B cell (primary cell): ENCODE results near the gene TRABD. TPM values are rescaled to one million over a fixed set of nuclear protein-coding genes. Genes with fewer than 3 reads are reported as not detected.

Source experiments
- ATAC-seq: fragments of 200-7000 bp; cut with Tn5 transposase; one replicate; pipeline ENCODE4 v1.10.0; 2021; ENCODE audit warnings: low read depth, mild to moderate bottlenecking, moderate number of reproducible peaks, moderate library complexity
- CTCF ChIA-PET: fragments of 350-600 bp; sonication (Branson Sonifier 250); formaldehyde crosslinking; loops from one replicate; lab custom pipeline; 2021; ENCODE audit warnings: antibody characterized with exemption, inconsistent platforms; lab: Charles Lee
- POLR2A ChIA-PET: fragments of 350-600 bp; sonication (Branson Sonifier 250); formaldehyde crosslinking; loops from one replicate; lab custom pipeline; 2021; ENCODE audit warnings: antibody characterized with exemption; lab: Charles Lee
- DNase-seq: peaks from one replicate; pipeline ENCODE4 v3.0.0; 2013
- H2AFZ ChIP-seq: 2 replicates; pipeline ENCODE4 v1.6.1; 2012; ENCODE audit warnings: mild to moderate bottlenecking, low read depth, low read length; ENCODE audit not compliant: insufficient read depth, poor library complexity, severe bottlenecking
- H3K27ac ChIP-seq, 2 donors: 1 replicate in 1 of 2; 2 replicates in 1 of 2; pipeline ENCODE4 v1.5.1; 2012 to 2013; ENCODE audit warnings: low read length in 2 of 2, mild to moderate bottlenecking in 2 of 2, moderate library complexity in 1 of 2
- H3K27me3 ChIP-seq, 4 experiments: fragments of 200-600 bp in 1 of 4; sonication (generic) in 1 of 4; replicated peaks in 1 of 4; 1 replicate in 2 of 4; 2 replicates in 2 of 4; pipeline versions ENCODE4 v1.6.1 to v1.7.0; 2013 to 2016; ENCODE audit warnings: low read length in 3 of 4, mild to moderate bottlenecking in 2 of 4, mixed read lengths in 1 of 4, moderate library complexity in 1 of 4; ENCODE audit not compliant: insufficient read depth in 4 of 4, control insufficient read depth in 3 of 4; ENCODE audit errors: control extremely low read depth in 1 of 4
- H3K36me3 ChIP-seq, 2 experiments: replicated peaks in 1 of 2; 1 replicate in 1 of 2; 2 replicates in 1 of 2; pipeline versions ENCODE4 v1.6.1 to v1.7.1; 2013; ENCODE audit warnings: low read length in 1 of 2; ENCODE audit not compliant: insufficient read depth in 2 of 2, control insufficient read depth in 1 of 2; ENCODE audit errors: control extremely low read depth in 1 of 2, extremely low read depth in 1 of 2
- H3K4me1 ChIP-seq, 2 donors: fragments of 200-600 bp in 1 of 2; sonication (generic) in 1 of 2; 1 replicate in 1 of 2; 2 replicates in 1 of 2; pipeline versions ENCODE4 v1.5.1 to v1.6.1; 2013 to 2017; ENCODE audit warnings: low read length in 2 of 2; ENCODE audit not compliant: control insufficient read depth in 2 of 2, insufficient read depth in 2 of 2
- H3K4me2 ChIP-seq: replicated peaks from 2 replicates; pipeline ENCODE3; 2012; ENCODE audit warnings: mild to moderate bottlenecking, low read depth, low read length; ENCODE audit not compliant: poor library complexity, severe bottlenecking
- H3K4me3 ChIP-seq, 5 experiments: fragments of 200-600 bp in 1 of 5; sonication (generic) in 1 of 5; 1 replicate in 3 of 5; 2 replicates in 2 of 5; pipeline versions ENCODE4 v1.5.1 to v1.7.0; 2011 to 2016; ENCODE audit warnings: low read length in 4 of 5, mild to moderate bottlenecking in 4 of 5, low read depth in 2 of 5, control low read depth in 1 of 5, moderate library complexity in 1 of 5; ENCODE audit not compliant: insufficient read depth in 1 of 5; ENCODE audit errors: control extremely low read depth in 1 of 5, extremely low read depth in 1 of 5
- H3K79me2 ChIP-seq: fragments of 200-600 bp; sonication (generic); one replicate; pipeline ENCODE4 v1.6.0; 2016; ENCODE audit warnings: low read length; ENCODE audit not compliant: control insufficient read depth, insufficient read depth
- H3K9ac ChIP-seq: fragments of 200-600 bp; sonication (generic); 2 replicates; pipeline ENCODE4 v1.6.1; 2017; ENCODE audit warnings: mild to moderate bottlenecking, low read length, moderate library complexity
- H3K9me3 ChIP-seq, 3 donors: one replicate each; pipeline versions ENCODE4 v1.6.1 to v1.7.1; 2013; ENCODE audit warnings: low read length in 2 of 3; ENCODE audit not compliant: control insufficient read depth in 2 of 3, insufficient read depth in 1 of 3; ENCODE audit errors: control extremely low read depth in 1 of 3
- H4K20me1 ChIP-seq: 2 replicates; pipeline ENCODE4 v1.6.0; 2012; ENCODE audit warnings: mild to moderate bottlenecking, low read length; ENCODE audit not compliant: insufficient read depth, control insufficient read depth, poor library complexity, severe bottlenecking
- H3K27ac Mint-ChIP-seq: one replicate; pipeline ENCODE4 v1.8.0; 2021; ENCODE audit warnings: mixed read lengths
- H3K27me3 Mint-ChIP-seq: one replicate; pipeline ENCODE4 v1.8.0; 2021; ENCODE audit warnings: mixed read lengths
- H3K4me1 Mint-ChIP-seq: one replicate; pipeline ENCODE4 v1.8.0; 2021; ENCODE audit warnings: mixed read lengths
- H3K4me3 Mint-ChIP-seq: one replicate; pipeline ENCODE4 v1.8.0; 2021; ENCODE audit warnings: mixed read lengths
- H3K9me3 Mint-ChIP-seq: one replicate; pipeline ENCODE4 v1.8.0; 2022; ENCODE audit warnings: mixed read lengths; ENCODE audit not compliant: insufficient read depth
- WGBS: methylation state at CpG from one replicate; pipeline ENCODE4 v1.1.5; 2013; ENCODE audit warnings: missing lambda C conversion rate; ENCODE audit not compliant: insufficient coverage; 5-methylcytosine and 5-hydroxymethylcytosine counted together
- intact Hi-C: fragments of 100-400 bp; cut with micrococcal nuclease; formaldehyde crosslinking; loops from one replicate; pipeline ENCODE4 v1.10.0; 2022
- polyA plus RNA-seq: library from polyadenylated mRNA; depleted of rRNA; stranded (reverse); fragments of >200 nt; gene quantifications from 2 replicates; pipeline ENCODE4 v1.2.3, GENCODE V29; 2012
- total RNA-seq, 2 donors: library from RNA; stranded (reverse); fragments of 120-200 nt in 1 of 2; gene quantifications; 1 replicate in 1 of 2; 2 replicates in 1 of 2; pipeline versions ENCODE4 v1.2.3 to v1.2.4, GENCODE V29; 2013 to 2022
- TF ChIP-seq, protein P1 (sequence below): fragments of 200-600 bp; IDR thresholded peaks from one replicate; pipeline ENCODE4 v1.8.0; 2022; ENCODE audit warnings: antibody characterized with exemption, mild to moderate bottlenecking

Gene TRABD
- total and polyA plus RNA-seq, 2 donors (not counting 1 experiment from before 2014, with no cell fraction given): 164 to 200 TPM

DNA sequence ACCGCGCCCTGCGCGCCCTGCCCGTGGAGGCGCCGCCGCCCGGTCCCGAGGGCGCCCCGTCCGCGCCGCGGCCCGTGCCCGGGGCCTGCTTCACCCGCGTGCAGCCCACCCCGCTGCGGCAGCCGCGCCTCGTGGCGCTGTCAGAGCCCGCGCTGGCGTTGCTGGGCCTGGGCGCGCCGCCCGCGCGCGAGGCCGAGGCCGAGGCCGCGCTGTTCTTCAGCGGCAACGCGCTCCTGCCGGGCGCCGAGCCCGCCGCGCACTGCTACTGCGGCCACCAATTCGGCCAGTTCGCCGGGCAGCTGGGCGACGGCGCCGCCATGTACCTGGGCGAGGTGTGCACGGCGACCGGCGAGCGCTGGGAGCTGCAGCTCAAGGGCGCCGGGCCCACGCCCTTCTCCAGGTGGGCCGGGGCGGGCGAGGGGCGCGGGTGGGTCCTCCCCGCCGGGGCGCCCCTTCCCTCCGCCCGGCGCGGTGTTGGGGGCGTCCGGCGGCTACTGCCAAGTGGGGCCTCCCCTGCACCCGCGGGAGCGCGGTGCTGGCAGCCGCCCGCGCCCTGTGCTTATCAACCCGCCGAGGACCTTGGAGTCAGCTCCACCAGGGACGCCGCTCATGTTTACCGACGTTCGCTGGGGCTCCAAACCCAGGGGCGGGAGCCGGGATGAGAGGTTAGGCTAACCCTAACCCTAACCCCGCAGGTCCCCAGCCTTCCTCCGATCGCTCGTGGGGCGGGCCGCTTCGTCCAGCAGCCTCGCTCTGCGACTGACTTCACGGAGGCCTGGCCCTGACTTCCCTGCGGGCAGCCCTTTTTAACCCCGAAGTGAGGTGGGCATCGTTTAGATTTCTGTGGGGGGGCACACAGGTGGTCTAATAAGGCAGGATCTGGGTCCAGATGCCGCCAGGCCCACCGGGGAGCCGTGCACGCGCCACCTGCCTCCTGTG lies 15.7 kb downstream of the TRABD start:
- no peaks in the 10 kb centered on the region for H3K27me3 Mint-ChIP-seq
- CTCF ChIA-PET: no interaction called here
- Histone ChIP-seq H2AFZ (peak overlapping the region; percentile 60), H3K9ac (peak overlapping the region; percentile 81), H3K79me2 (peaks cover 45% of the 10 kb centered on the region), H3K4me1 (peaks cover 16 to 20% of the 10 kb centered on the region in 2 donors), H3K4me3 (peak overlapping the region; percentile 25 to 80 (median 70)), H3K36me3 (peaks cover 8 to 25% of the 10 kb centered on the region in 2 experiments), H4K20me1 (peaks cover 20% of the 10 kb centered on the region), H3K4me2 (peak overlapping the region; percentile 98), H3K27me3 (no peaks in the 10 kb centered on the region), H3K27ac (peak overlapping the region in 1 of 2 donors; percentile 33), H3K9me3 (no peaks in the 10 kb centered on the region)
- under 1% methylated on average over 104 of the region's 115 CpGs for WGBS
- peaks cover 29% of the 10 kb centered on the region for H3K4me1 Mint-ChIP-seq
- peak overlapping the region; percentile 70 for H3K27ac Mint-ChIP-seq
- DNase-seq: peak; percentile 45
- peak overlapping the region; percentile 89 for H3K4me3 Mint-ChIP-seq
- ATAC-seq: peak; percentile 21
- intact Hi-C loops: loop anchor here (2.0 to 10.0 kb wide), 3 partner anchors 17 to 437 kb away; partner anchors contain the start of gene TRABD
- POLR2A ChIA-PET: interaction anchor here (0.7 to 4.1 kb wide), 3 partner anchors 10 to 28 kb away, joined by 3 to 41 read pairs (median 3); no protein-coding TSS in a partner anchor
- no peaks in the 10 kb centered on the region for H3K9me3 Mint-ChIP-seq
- TF ChIP-seq, protein P1, sequence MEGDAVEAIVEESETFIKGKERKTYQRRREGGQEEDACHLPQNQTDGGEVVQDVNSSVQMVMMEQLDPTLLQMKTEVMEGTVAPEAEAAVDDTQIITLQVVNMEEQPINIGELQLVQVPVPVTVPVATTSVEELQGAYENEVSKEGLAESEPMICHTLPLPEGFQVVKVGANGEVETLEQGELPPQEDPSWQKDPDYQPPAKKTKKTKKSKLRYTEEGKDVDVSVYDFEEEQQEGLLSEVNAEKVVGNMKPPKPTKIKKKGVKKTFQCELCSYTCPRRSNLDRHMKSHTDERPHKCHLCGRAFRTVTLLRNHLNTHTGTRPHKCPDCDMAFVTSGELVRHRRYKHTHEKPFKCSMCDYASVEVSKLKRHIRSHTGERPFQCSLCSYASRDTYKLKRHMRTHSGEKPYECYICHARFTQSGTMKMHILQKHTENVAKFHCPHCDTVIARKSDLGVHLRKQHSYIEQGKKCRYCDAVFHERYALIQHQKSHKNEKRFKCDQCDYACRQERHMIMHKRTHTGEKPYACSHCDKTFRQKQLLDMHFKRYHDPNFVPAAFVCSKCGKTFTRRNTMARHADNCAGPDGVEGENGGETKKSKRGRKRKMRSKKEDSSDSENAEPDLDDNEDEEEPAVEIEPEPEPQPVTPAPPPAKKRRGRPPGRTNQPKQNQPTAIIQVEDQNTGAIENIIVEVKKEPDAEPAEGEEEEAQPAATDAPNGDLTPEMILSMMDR: no peak
